ENCODE data around the gene DISP1. TPM values are rescaled to one million over a fixed set of nuclear protein-coding genes. Genes with fewer than 3 reads are reported as not detected.

The DISP1 gene, protein sequence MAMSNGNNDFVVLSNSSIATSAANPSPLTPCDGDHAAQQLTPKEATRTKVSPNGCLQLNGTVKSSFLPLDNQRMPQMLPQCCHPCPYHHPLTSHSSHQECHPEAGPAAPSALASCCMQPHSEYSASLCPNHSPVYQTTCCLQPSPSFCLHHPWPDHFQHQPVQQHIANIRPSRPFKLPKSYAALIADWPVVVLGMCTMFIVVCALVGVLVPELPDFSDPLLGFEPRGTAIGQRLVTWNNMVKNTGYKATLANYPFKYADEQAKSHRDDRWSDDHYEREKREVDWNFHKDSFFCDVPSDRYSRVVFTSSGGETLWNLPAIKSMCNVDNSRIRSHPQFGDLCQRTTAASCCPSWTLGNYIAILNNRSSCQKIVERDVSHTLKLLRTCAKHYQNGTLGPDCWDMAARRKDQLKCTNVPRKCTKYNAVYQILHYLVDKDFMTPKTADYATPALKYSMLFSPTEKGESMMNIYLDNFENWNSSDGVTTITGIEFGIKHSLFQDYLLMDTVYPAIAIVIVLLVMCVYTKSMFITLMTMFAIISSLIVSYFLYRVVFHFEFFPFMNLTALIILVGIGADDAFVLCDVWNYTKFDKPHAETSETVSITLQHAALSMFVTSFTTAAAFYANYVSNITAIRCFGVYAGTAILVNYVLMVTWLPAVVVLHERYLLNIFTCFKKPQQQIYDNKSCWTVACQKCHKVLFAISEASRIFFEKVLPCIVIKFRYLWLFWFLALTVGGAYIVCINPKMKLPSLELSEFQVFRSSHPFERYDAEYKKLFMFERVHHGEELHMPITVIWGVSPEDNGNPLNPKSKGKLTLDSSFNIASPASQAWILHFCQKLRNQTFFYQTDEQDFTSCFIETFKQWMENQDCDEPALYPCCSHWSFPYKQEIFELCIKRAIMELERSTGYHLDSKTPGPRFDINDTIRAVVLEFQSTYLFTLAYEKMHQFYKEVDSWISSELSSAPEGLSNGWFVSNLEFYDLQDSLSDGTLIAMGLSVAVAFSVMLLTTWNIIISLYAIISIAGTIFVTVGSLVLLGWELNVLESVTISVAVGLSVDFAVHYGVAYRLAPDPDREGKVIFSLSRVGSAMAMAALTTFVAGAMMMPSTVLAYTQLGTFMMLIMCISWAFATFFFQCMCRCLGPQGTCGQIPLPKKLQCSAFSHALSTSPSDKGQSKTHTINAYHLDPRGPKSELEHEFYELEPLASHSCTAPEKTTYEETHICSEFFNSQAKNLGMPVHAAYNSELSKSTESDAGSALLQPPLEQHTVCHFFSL (N-terminal part only)
- total RNA-seq (2022; extraction: Qiagen RNA extraction), result 1.6 to 2.0 TPM (median 1.7 TPM) in 5 replicates

DNA sequence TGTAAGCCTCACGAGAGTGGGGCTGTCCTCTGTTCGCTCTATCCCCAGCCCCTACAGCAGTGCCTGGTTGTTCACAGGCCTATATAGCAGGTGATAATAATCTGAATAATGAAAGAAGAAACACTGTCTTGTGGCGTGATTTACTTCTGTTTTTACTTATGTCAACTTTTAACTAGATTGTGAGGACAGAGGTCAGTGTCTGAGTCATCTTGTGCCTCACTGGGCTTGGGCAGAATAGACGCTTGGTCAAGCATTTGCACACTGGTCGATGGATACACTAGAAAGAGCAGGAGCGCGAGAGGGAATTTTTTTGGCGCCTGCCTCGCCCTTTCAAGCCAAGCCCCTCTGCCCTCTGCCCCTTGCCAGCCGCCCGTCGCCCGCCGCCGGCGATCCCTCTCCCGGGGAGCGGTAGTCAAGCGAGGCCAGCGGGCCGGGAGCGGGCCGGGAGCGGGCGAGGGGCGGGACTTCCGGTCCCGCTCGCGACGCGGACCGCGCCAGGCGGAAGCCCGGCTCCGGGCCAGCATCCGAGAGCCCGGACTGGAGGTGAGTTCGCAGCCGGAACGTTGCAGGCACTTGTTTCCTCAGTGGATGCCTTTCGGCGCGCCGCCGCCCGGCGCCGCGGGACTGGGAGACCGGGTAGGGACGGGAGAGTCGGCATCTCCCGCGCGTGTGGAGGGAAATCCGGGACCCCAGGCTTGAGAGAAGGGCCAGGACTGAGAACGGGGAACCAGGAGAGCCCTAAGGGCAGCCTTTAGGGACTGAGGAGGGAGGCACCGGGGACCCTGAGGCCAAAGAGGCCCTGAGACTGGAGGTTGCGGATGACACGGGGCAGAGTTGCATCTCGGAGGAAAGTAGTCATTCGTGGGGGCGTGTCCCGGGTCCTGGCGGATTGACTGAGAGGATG lies at the start of gene DISP1:
Gene DISP1, plus strand, starts transcription at position 504 of the 904 bp plus-strand sequence. CDS start 127,785 bp downstream, outside the sequence.

Other genes with a start within 250 kb of the DISP1 start
- gene TAF1A, start 225.1 kb upstream of the DISP1 start, total RNA-seq (2022; extraction: Qiagen RNA extraction), result 9.5 to 11.7 TPM (median 10.2 TPM) in 5 replicates
- gene MIA3, start 196.9 kb upstream of the DISP1 start, total RNA-seq (2022; extraction: Qiagen RNA extraction), result 17.5 to 25.6 TPM (median 21.1 TPM) in 5 replicates
- 59.5 to 74.2 TPM (median 67.2 TPM) in 5 replicates for gene AIDA, start 102.5 kb upstream of the DISP1 start, total RNA-seq (2022; extraction: Qiagen RNA extraction)
- gene BROX, start 102.5 kb upstream of the DISP1 start, total RNA-seq (2022; extraction: Qiagen RNA extraction), result 18.2 to 24.2 TPM (median 20.2 TPM) in 5 replicates
- not detected in 5 replicates for gene FAM177B, start 77.8 kb upstream of the DISP1 start, total RNA-seq (2022; extraction: Qiagen RNA extraction)

Data from A549 treated with CORT108297 at 1 μM for 4 hours (cell line).